Transverse colon (tissue), 4 donors: ENCODE measurements around the gene SERPINA1. TPM values are rescaled to one million over a fixed set of nuclear protein-coding genes. Genes with fewer than 3 reads are reported as not detected.

Source experiments
- DNase-seq: peaks from one replicate; pipeline ENCODE4 v3.0.0-alpha.2; 2019
- H3K27ac ChIP-seq, 4 donors: fragments of 200-600 bp; sonication (generic); 2 replicates each; pipeline ENCODE4 v1.5.1; 2016 to 2018; ENCODE audit warnings: inconsistent platforms in 4 of 4
- H3K27me3 ChIP-seq: fragments of 200-600 bp; sonication (generic); 2 replicates; pipeline ENCODE4 v1.5.1; 2017; ENCODE audit warnings: inconsistent platforms
- H3K36me3 ChIP-seq, 4 donors: fragments of 200-600 bp; sonication (generic); 2 replicates each; pipeline ENCODE4 v1.5.1; 2017 to 2019; ENCODE audit warnings: inconsistent platforms in 4 of 4
- H3K4me1 ChIP-seq, 4 donors: fragments of 200-600 bp; sonication (generic); 2 replicates each; pipeline ENCODE4 v1.5.1; 2017 to 2020; ENCODE audit warnings: inconsistent platforms in 4 of 4
- H3K4me3 ChIP-seq, 4 donors: fragments of 200-600 bp; sonication (generic); 1 replicate in 1 of 4; 2 replicates in 3 of 4; pipeline versions ENCODE4 v1.5.1 to v1.6.1; 2017 to 2019; ENCODE audit warnings: inconsistent platforms in 4 of 4
- H3K9me3 ChIP-seq, 2 donors: fragments of 200-600 bp; sonication (generic); 2 replicates each; pipeline ENCODE4 v1.5.1; 2017 to 2019; ENCODE audit warnings: inconsistent platforms in 2 of 2
- EP300 ChIP-seq: sonication (generic); formaldehyde crosslinking; IDR thresholded peaks from one replicate; pipeline ENCODE4 v1.6.1; 2017; ENCODE audit warnings: antibody characterized with exemption, low read depth
- POLR2A ChIP-seq: fragments of 450-650 bp; IDR thresholded peaks from one replicate; pipeline ENCODE4 v1.6.1; 2016; ENCODE audit warnings: antibody characterized with exemption, mild to moderate bottlenecking, moderate library complexity
- POLR2AphosphoS5 ChIP-seq, 3 donors: sonication (generic); formaldehyde crosslinking; IDR thresholded peaks; one replicate each; pipeline ENCODE4 v1.6.1; 2016; ENCODE audit warnings: antibody characterized with exemption in 3 of 3
- WGBS, 2 donors: methylation state at CpG; one replicate each; pipeline ENCODE4 v1.1.5; 2018; ENCODE audit warnings: low coverage in 1 of 2; 5-methylcytosine and 5-hydroxymethylcytosine counted together
- in situ Hi-C, 4 donors: fragments of 200-750 bp; cut with MboI; loops; one replicate each; pipeline versions ENCODE4 v1.15.0 to v1.15.1; 2017; ENCODE audit warnings: low sequenced_read_pairs in 3 of 4, low pct_ligation_motif_present in 1 of 4, low pct_unique_long_range_greater_than_20kb in 1 of 4
- intact Hi-C: fragments of 100-400 bp; cut with DNase I; formaldehyde crosslinking; loops from one replicate; pipeline ENCODE4 v1.15.1; 2023; ENCODE audit warnings: low total_unique reads
- total RNA-seq, 4 donors: library from RNA; depleted of rRNA; stranded (reverse); fragments of >200 nt; gene quantifications; one replicate each; pipeline ENCODE4 v1.1.0, GENCODE V29; 2016
- TF ChIP-seq, protein P1 (sequence below), 5 experiments: fragments of 200-600 bp in 3 of 5; fragments of 450-650 bp in 2 of 5; sonication (generic) in 3 of 5; IDR thresholded peaks; 1 replicate in 2 of 5; 2 replicates in 3 of 5; pipeline ENCODE4 v1.5.1; 2016 to 2017; ENCODE audit warnings: antibody characterized with exemption in 5 of 5, inconsistent platforms in 3 of 5, mild to moderate bottlenecking in 2 of 5, moderate library complexity in 1 of 5

The SERPINA1 gene
- total RNA-seq, 4 donors from 2014 or later, result 35.2 to 107 (median 61.0) TPM

DNA sequence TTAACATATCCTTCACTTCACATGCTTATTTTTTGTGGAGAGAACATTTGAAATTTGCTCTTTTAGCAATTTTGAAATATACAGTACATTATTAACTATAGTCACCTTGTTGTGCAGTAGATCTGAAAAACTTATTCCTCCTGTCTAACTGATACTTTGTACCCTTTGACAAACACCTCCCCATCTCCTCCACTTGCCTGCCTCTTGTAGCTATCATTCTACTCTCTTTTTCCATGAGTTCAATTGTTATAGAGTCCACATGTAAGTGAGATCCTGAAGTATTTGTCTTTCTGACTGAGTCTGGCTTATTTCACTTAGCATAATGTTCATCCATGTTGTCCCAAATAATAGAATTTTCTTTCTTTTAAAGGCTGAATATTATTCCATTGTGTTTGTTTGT, 55.8 kb downstream of the SERPINA1 start:
- in situ Hi-C loops (no loop called here), intact Hi-C loops (no loop called here)
- Histone ChIP-seq H3K4me3 (no peak overlapping the region), H3K9me3 (no peaks in the 10 kb centered on the region), H3K36me3 (no peaks in the 10 kb centered on the region), H3K27me3 (no peaks in the 10 kb centered on the region), H3K4me1 (no peaks in the 10 kb centered on the region), H3K27ac (no peak overlapping the region)
- no peak for TF ChIP-seq EP300
- TF ChIP-seq POLR2A, result no peak
- no peak for DNase-seq

DNA sequence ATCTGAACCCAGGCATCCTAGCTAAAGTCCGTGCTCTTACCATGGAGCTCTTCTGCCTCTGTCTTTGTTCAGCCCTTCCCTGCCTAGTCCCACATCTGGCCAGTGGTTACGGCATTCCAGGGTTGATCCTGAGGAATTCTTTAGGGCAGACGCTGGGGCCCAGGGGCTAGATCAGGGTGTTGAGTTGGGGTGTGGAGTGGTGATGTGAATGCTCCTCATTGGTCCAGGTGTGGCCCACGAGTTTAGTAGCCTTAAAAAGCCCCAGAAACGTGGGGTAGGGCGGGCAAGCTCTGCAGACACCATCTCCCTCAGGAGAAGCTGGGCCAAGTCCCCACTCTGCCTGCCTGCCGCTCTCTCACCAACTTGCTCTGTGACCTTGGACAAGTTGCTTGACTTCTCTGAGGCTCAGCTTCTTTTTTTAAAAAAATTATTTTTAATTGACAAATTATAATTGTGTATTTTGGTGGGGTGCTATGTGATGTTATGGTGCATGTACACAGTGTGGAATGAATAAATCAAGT, 56.3 kb downstream of the SERPINA1 start:
- Histone ChIP-seq H3K36me3 (no peaks in the 10 kb centered on the region), H3K27me3 (no peaks in the 10 kb centered on the region), H3K27ac (no peak overlapping the region), H3K4me3 (no peak overlapping the region), H3K4me1 (no peaks in the 10 kb centered on the region), H3K9me3 (no peaks in the 10 kb centered on the region)
- 74% methylated on average over 7 of the region's 7 CpGs; no CpG with 5 or more reads in 1 of the 2 donors for WGBS, 2 donors
- in situ Hi-C loops, result no loop called here
- no peak for DNase-seq
- TF ChIP-seq EP300, result no peak
- no peak for TF ChIP-seq POLR2A
- no peak for TF ChIP-seq POLR2AphosphoS5 (IDR thresholded peaks at IDR 0.05)
- TF ChIP-seq, protein P1, sequence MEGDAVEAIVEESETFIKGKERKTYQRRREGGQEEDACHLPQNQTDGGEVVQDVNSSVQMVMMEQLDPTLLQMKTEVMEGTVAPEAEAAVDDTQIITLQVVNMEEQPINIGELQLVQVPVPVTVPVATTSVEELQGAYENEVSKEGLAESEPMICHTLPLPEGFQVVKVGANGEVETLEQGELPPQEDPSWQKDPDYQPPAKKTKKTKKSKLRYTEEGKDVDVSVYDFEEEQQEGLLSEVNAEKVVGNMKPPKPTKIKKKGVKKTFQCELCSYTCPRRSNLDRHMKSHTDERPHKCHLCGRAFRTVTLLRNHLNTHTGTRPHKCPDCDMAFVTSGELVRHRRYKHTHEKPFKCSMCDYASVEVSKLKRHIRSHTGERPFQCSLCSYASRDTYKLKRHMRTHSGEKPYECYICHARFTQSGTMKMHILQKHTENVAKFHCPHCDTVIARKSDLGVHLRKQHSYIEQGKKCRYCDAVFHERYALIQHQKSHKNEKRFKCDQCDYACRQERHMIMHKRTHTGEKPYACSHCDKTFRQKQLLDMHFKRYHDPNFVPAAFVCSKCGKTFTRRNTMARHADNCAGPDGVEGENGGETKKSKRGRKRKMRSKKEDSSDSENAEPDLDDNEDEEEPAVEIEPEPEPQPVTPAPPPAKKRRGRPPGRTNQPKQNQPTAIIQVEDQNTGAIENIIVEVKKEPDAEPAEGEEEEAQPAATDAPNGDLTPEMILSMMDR (IDR thresholded peaks at IDR 0.05), result no peak
- intact Hi-C loops, result no loop called here

DNA sequence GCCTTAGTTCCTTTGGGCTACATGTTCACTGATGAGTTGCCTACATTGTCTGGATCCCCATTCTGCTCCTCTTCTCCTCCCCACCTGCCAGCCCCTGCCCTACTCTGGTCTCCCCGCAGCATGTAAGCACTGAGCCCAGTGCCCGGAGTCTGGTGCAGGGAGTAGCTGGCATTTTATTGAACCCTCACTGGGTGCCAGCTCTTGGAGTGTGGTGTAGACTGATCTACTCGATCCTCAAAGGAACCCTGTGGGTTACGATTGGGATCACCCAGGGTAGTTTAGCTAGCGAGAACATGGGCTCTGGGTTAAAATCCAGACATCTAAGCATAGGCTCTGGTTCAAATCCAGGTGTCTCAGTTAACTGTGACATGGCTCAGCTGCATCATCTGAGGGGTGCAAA, 56.9 kb downstream of the SERPINA1 start:
- WGBS, 2 donors, result 80 to 92% methylated on average over 1 to 5 of the region's 5 CpGs
- DNase-seq, result no peak

DNA sequence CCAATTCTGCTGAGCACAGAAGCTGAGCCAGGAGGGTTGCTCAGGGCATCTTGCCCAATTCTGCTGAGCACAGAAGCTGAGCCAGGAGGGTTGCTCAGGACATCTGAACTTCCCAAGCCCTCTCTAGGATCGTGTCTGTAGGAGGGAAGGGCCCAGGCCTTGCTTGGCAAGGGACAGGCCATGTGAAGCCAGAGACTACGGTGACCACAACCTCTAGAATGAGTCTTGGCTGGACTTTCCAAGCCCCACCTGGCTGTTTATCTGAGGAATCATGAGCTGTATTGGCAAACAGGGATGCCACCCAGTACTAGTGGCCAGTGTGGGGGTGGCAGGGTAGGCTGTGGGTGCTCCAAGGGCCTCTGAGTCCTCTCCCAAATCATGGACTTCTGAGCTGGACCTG, 57.5 kb downstream of the SERPINA1 start:
- no peak for DNase-seq
- 60% methylated on average over 2 of the region's 2 CpGs; no CpG with 5 or more reads in 1 of the 2 donors for WGBS, 2 donors
- H3K36me3 ChIP-seq, result no peaks in the 10 kb centered on the region
- H3K27ac ChIP-seq, result no peak overlapping the region
- TF ChIP-seq POLR2A (no peak), POLR2AphosphoS5 (IDR thresholded peaks at IDR 0.05) (no peak), EP300 (no peak)
- TF ChIP-seq, protein P1 (IDR thresholded peaks at IDR 0.05), result no peak
- H3K9me3 ChIP-seq, result peaks cover 0 to 3% of the 10 kb centered on the region in 2 donors
- in situ Hi-C loops (no loop called here), intact Hi-C loops (no loop called here)
- no peaks in the 10 kb centered on the region for H3K4me1 ChIP-seq
- no peaks in the 10 kb centered on the region for H3K27me3 ChIP-seq
- H3K4me3 ChIP-seq, result no peak overlapping the region

More for the DNA sequence above, 56.9 kb downstream of the SERPINA1 start:
- Histone ChIP-seq H3K9me3 (peaks cover 0 to 2% of the 10 kb centered on the region in 2 donors), H3K27me3 (no peaks in the 10 kb centered on the region), H3K36me3 (no peaks in the 10 kb centered on the region), H3K4me1 (no peaks in the 10 kb centered on the region), H3K4me3 (no peak overlapping the region), H3K27ac (no peak overlapping the region)
- intact Hi-C loops (no loop called here), in situ Hi-C loops (no loop called here)
- TF ChIP-seq POLR2A, result no peak
- TF ChIP-seq, protein P1 (IDR thresholded peaks at IDR 0.05), result no peak
- TF ChIP-seq POLR2AphosphoS5 (IDR thresholded peaks at IDR 0.05), result no peak
- TF ChIP-seq EP300, result no peak

GRCh38 chr14:94330432-94330831, 58.0 kb downstream of the SERPINA1 start:
- TF ChIP-seq, protein P1 (IDR thresholded peaks at IDR 0.05), result no peak
- TF ChIP-seq EP300, result no peak
- TF ChIP-seq POLR2AphosphoS5 (IDR thresholded peaks at IDR 0.05), result no peak
- no peak for TF ChIP-seq POLR2A
- in situ Hi-C loops, result no loop called here
- H3K36me3 ChIP-seq, result no peaks in the 10 kb centered on the region
- no peaks in the 10 kb centered on the region for H3K4me1 ChIP-seq
- H3K4me3 ChIP-seq, result no peak overlapping the region
- intact Hi-C loops, result no loop called here
- no peak for DNase-seq
- no peaks in the 10 kb centered on the region for H3K27me3 ChIP-seq
- 76% methylated on average over 3 of the region's 3 CpGs; no CpG with 5 or more reads in 1 of the 2 donors for WGBS, 2 donors
- H3K9me3 ChIP-seq, result peaks cover 0 to 3% of the 10 kb centered on the region in 2 donors
- no peak overlapping the region for H3K27ac ChIP-seq
